Non-pigmented ciliary epithelial cell (primary cell): ENCODE data around the gene MKRN2OS.
"Not testable (repeated sequence)": the region's sequence is repeated elsewhere in the genome, so short reads cannot be mapped to it uniquely, and the experiment has no call there.

Experiments
- DNase-seq: peaks from one replicate; pipeline ENCODE4 v3.0.0-alpha.2; 2010; ENCODE audit warnings: low read depth

MKRN2OS gene

DNA sequence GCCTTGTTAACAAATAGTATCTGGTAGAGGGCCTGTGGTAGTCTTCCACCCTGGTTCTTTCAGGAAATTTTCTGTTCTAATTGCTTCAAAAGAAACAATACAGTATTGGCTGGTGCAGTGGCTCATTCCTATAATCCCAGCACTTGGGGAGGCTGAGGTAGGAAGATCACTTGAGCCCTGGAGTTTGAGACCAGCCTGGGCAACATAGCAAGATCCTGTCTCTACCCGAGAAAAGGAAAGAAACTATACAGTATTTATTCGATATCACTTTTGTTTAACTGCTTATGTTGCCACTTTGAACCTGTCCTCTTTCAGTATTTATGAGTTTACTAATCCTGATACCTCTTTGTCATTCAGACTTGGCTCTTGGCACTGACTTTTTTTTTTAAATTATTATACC is 16.1 kb upstream of the MKRN2OS start:
- no peak for DNase-seq

- no peak for DNase-seq
Measured at GRCh38 chr3:12560505-12561190, 15.3 kb upstream of the MKRN2OS start.

GRCh38 chr3:12559520-12559919 is 14.2 kb upstream of the MKRN2OS start:
- no peak for DNase-seq

- DNase-seq, result no peak
Measured at GRCh38 chr3:12558706-12559105, 13.4 kb upstream of the MKRN2OS start.

DNA sequence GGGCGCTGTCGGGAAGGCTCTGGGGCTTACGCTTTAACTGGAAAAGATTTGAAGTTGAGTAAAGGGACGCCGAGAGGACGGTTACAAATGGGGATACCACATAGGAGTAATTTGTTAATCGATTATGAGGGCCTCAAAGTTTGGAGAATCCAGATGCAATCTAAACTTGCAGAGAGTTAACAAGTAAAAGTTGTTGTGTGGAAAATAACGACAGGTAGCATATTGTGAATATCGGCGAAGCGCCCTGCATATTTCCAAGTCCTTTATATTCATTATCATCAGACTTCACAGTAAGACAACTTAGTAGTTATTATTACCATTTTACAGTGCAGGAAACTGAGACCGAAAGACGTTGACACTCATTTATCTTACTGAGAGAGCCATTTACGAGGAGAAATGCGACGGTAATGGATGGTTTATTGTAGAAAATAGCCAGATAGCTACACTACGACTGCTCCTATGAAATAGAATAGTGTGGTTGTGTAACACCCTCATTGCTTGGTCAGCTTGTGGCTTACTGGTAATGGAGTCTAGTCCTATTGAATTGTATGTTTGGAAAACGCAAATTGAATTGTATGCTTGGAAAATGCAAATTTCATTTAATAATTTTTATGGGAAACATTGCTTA is 12.3 kb upstream of the MKRN2OS start:
- no peak for DNase-seq

DNA sequence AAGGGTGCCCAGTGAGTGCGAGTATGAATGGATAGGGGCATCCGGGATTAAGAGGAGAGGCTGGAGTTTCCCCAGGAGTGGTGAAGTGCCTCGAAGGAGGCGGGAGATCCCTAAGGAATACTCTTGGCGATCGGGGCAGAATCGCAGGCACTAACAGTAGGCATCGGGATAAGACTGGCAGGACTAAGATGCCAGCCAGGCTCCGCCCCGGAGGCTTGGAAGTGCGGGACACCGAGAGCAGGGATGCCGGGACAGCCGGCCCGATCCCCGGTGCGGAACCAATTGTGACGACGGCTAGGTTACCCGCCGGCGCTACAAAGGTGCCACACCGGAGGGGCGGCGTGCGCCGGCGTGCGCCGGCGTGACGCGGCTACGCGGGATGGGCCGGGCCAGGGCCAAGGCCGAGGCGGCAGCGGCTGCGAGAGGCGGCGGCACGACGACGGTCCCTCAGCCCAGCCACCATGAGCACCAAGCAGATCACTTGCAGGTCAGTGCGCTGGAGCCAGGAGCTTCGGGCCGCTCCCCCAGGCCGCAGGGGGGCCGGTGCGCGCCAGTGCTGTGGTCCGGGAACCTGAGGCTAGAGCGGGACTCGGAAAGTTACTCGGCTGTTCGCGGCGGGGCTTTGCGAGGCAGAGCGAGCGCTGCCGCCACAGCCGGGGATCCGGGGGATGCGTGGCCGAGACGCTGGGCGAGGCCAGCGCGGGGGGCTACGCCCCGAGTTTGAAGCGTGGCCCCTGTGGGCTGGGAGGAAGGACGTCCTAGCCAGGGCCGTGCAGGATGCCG is 11.6 kb upstream of the MKRN2OS start, which contains the start of gene MKRN2:
Gene MKRN2, plus strand, starts transcription at position 398 of the 783 bp plus-strand sequence. Its CDS starts 64 bp downstream, at position 462.
- DNase-seq, result no peak

DNA sequence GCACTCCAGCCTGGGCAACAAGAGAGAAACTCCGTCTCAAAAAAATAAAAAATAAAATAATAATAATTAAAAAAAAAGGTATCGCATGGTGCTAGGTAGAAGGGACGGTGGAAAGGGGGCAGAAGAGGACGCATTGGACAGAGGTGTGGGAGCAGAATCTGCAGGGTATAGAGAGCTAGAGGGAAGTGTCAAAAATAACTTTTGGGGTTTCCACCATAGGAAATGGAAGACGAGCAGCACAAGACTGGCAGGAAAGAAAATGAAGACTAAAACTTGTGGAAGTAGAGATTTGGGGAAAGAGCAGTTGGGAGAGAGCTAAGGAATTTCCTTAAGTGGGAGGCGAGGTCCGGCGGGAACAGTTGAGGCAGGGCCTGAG is 11.0 kb upstream of the MKRN2OS start:
- no peak for DNase-seq

- no peak for DNase-seq
Measured at GRCh38 chr3:12553921-12554391, 8.7 kb upstream of the MKRN2OS start.

DNA sequence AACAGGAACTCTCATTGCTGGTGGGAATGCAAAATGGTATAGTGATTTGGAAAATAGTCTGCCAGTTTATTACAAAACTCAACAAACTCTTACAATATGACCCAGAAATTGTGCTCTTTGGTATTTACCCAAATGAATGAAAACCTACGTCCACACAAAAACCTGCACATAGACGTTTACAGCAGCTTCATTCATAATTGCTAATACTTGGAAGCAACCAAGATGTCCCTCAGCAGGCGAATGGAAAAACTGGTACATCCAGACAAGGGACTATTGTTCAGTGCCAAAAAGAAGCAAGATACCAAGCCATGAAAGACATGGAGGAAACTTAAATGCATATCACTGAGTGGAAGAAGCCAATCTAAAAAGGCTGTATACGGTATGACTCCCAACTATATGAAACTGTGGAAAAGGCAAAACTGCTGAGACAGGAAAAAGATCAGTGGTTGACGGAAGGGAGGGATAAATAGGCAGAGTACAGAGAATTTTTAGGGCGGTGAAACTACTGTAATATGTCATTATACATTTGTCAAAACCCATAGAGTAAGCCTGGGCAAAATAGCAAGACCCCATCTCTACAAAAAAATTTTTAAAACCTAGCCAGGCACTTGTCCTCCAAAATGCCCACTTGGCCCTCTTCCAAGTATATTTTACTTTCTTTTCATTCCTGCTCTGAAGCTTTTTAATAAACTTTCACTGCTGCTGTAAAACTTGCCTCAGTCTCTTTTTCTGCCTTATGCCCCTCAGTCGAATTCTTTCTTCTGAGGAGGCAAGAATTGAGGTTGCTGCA is 4.9 kb upstream of the MKRN2OS start:
- DNase-seq, result no peak

GRCh38 chr3:12544652-12545472 is 437 bp downstream of the MKRN2OS start:
- DNase-seq, result no peak

DNA sequence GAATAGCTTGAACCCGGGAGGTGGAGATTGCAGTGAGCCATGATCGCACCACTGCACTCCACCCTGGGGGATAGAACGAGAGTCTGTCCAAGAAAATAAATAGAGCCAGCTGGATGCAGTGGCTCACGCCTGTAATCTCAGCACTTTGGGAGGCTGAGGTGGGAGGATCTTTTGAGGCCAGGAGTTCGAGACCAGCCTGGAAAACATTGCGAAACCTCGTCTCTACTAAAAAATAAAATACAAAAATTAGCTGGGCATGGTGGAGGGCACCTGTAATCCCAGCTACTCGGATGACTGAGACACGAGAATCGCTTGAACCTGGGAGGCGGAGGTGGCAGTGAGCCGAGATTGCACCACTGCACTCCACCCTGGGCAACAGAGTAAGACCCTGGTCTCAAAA is 1.8 kb downstream of the MKRN2OS start:
- DNase-seq, result not testable (repeated sequence)

DNA sequence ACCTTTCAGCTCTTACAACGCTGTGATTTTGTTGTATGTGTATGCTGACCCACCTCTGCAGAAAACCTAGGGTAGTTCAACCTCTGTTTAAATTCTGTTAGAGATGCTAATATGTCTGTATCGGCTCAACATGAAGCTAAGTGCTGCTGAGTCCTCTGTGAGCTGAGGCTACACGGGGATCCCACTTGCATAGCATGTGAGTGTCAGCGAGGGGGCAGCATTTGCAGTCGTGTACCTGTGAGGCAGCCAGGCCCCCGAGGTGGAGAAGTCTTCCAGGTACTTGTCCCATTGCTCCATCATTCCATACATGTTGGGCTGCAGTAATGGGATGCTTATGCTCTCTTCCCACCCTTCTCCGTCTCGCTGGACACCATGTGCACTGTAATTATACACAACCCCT is 3.7 kb downstream of the MKRN2OS start:
- DNase-seq, result no peak

DNA sequence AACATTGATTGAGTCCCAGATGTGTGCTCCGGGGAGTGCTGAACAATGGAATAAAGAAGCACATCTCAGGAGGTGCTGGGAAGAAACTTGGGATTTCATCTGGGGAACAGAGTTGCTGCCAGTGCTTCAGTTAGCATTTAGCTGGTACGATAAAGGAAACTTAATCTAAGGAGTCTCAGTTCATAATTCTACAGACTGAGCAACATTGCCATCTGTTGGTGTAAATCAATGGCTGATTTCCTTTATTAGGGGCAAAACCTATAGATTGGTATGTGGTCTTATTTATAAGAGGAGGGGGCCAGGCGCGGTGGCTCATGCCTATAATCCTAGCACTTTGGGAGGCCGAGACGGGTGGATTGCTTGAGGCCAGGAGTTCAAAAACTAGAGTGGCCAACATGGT is 8.9 kb downstream of the MKRN2OS start:
- DNase-seq, result no peak

GRCh38 chr3:12532182-12532581 is 13.1 kb downstream of the MKRN2OS start:
- DNase-seq, result no peak

GRCh38 chr3:12527757-12528143 is 17.5 kb downstream of the MKRN2OS start:
- DNase-seq, result no peak

DNA sequence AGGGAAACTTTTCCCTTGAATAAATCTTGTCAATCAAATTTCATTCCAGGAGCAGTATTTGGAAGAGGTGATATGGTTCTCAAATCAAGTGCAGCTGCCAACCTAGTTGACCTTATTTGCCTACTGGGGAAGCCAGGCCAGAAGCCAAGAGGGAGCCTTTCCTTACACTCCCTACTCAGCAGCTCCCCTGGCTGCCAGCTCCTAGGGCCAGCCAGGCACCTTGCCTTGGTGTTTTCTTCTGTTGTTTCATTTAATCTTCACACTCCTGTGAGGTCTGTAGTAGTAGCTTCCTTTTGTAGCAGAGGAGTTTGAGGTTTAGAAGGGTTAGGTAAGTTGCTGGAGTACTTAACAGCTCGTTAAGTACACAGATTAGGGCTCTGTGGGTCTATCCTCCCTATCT is 22.6 kb downstream of the MKRN2OS start:
- no peak for DNase-seq

DNA sequence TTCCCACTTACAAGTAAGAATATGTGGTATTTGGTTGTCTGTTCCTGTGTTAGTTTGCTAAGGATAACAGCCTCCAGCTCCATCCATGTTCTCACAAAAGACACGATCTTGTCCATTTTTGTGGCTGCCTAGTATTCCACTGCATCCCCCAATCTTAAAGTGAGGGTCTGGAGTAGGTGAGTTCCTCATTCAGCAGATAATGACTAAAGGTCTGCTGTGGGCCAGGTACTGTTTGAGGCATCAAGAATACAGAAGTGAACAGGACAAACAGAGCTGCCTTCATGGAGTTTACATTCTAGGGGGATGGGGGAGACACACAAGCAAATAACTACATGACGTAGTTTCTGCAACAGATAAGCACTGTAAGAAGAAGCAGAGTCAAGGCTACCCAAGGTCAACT is 24.3 kb downstream of the MKRN2OS start:
- DNase-seq, result no peak

DNA sequence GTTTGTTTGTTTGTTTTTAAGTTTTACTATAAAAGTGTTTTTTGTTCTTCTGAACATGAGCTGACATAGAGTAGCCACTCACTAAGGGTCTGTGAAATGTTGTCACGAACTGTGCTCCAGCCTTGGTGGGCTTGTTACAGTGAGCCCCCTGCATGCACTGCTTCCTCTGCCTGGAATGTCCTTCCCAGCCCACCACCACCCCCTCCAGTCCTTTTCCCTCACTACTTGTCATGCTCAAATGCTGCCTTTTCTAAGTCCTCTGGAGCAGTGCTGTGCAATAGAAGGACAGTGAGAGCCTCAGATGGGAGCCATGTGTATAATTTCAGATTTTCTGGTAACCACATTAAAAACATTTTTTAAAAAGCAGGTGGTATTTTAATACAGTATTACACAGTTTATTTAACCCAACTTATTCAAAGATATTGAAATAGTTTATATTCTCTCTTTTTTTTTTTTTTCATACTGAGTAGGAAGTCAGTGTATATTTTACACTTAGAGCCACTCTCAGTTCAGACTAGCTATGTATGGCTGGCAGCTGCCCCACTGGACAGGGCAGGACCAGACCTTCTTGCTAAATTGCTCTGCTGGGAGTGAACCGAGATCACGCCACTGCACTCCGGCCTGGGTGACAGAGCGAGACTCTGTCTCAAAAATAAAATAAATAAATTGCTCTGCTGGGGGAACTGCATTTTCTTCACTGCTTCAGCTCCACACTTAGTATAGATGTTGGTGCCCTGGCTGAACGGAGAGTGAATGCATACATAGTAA is 26.9 kb downstream of the MKRN2OS start:
- DNase-seq, result no peak

DNA sequence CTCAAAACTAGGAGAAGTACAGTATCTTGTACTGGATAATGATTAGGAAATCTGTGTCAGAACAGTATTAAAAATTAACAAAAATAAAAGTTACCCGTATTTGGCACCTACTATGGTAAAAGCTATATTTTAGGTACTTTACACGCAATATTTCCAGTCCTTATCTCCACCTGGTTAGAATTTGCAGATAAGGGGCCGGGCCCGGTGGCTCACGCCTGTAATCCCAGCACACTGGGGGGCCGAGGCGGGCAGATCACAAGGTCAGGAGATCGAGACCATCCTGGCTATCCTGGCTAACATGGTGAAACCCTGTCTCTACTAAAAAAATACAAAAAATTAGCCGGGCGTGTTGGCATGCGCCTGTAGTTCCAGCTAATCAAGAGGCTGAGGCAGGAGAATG is 28.4 kb downstream of the MKRN2OS start:
- no peak for DNase-seq

DNA sequence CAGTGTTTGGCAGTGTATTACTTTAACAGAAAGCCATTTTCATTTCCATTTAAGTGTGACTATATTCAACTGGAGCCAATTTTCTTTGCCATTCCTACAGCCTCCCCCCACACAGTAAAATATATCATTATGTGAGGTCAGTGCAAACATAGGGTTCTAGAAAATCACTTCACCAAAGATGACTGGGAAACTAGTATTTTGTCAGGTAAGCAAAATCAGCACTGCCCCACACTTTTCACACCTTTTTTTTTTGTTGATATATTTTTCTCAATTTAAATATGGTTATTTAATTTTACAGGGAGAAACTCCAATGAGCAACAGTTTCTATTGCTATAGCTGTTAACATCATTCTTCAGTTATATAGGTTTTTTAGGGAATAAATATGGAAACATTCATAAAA is 29.7 kb downstream of the MKRN2OS start:
- DNase-seq, result no peak
